GM12878 (cell line): ENCODE measurements around the gene HPCA. TPM values are rescaled to one million over a fixed set of nuclear protein-coding genes. Genes with fewer than 3 reads are reported as not detected.

Source experiments
- ATAC-seq: fragments of 200-7000 bp; cut with Tn5 transposase; 3 replicates; pipeline ENCODE4 v1.9.1; 2020; ENCODE audit warnings: mild to moderate bottlenecking, moderate library complexity
- BruUV-seq: library from RNA; stranded (reverse); fragments of 400-500 nt; replicated peaks from 2 replicates; lab custom pipeline; 2021; lab: Mats Ljungman, UMichigan
- CTCF ChIA-PET: fragments of 300-600 bp; sonication (Branson Sonifier 250); formaldehyde crosslinking; extraction: SDS; loops from one replicate; lab custom pipeline; 2021; ENCODE audit warnings: inconsistent platforms; lab: Yijun Ruan, JAX
- POLR2A ChIA-PET: fragments of 350-600 bp; formaldehyde crosslinking; extraction: SDS; loops from one replicate; lab custom pipeline; 2021; ENCODE audit warnings: inconsistent platforms; lab: Charles Lee
- RAD21 ChIA-PET: fragments of 300-600 bp; sonication (Branson Sonifier 250); formaldehyde crosslinking; loops from one replicate; lab custom pipeline; 2023; ENCODE audit warnings: antibody characterized with exemption; ENCODE audit not compliant: unreplicated experiment; lab: Charles Lee
- SMC1A ChIA-PET: fragments of 300-600 bp; sonication (Branson Sonifier 250); formaldehyde crosslinking; loops from one replicate; lab custom pipeline; 2023; ENCODE audit not compliant: unreplicated experiment, uncharacterized antibody; lab: Charles Lee
- DNase-seq: peaks from one replicate; pipeline ENCODE4 v3.0.0-alpha.2; 2011; ENCODE audit warnings: low read depth, low spot score
- FAIRE-seq: peaks from 3 replicates; lab custom pipeline; 2011; peaks lifted over from hg19 to GRCh38; lab: Jason Lieb, UNC
- H2AFZ ChIP-seq: 2 replicates; pipeline ENCODE4 v1.6.0; 2011; ENCODE audit warnings: low read depth, low read length, control low read depth; ENCODE audit not compliant: control insufficient read depth
- H3K27ac ChIP-seq: 2 replicates; pipeline ENCODE4 v1.5.1; 2011; ENCODE audit warnings: control low read depth; ENCODE audit not compliant: control insufficient read depth, insufficient read depth
- H3K27me3 ChIP-seq, 2 experiments: replicated peaks in 1 of 2; 2 replicates each; pipeline versions ENCODE4 v1.6.0 to v1.6.1; 2011; ENCODE audit warnings: low read length in 1 of 2; ENCODE audit not compliant: control insufficient read depth in 2 of 2, insufficient read depth in 2 of 2
- H3K36me3 ChIP-seq, 2 experiments: 2 replicates each; pipeline ENCODE4 v1.5.1; 2011; ENCODE audit warnings: low read length in 1 of 2; ENCODE audit not compliant: control insufficient read depth in 2 of 2, insufficient read depth in 2 of 2
- H3K4me1 ChIP-seq: 2 replicates; pipeline ENCODE4 v1.6.1; 2011; ENCODE audit warnings: mild to moderate bottlenecking, low read length, moderate library complexity, mixed read lengths; ENCODE audit not compliant: control insufficient read depth, insufficient read depth
- H3K4me2 ChIP-seq: 2 replicates; pipeline ENCODE4 v1.6.0; 2011; ENCODE audit warnings: control low read depth; ENCODE audit not compliant: control insufficient read depth, insufficient read depth
- H3K4me3 ChIP-seq: fragments of 200-600 bp; sonication (generic); 2 replicates; pipeline ENCODE4 v1.5.1; 2016
- H3K79me2 ChIP-seq: 2 replicates; pipeline ENCODE4 v1.6.0; 2011; ENCODE audit warnings: low read length; ENCODE audit not compliant: control insufficient read depth, insufficient read depth
- H3K9ac ChIP-seq: 2 replicates; pipeline ENCODE4 v1.8.0; 2011; ENCODE audit warnings: low read length, control low read depth, mixed read lengths; ENCODE audit not compliant: control insufficient read depth, insufficient read depth
- H3K9me3 ChIP-seq: replicated peaks from 3 replicates; pipeline ENCODE4 v1.5.1; 2011; ENCODE audit warnings: mild to moderate bottlenecking, low read length; ENCODE audit not compliant: control insufficient read depth, insufficient read depth
- H4K20me1 ChIP-seq: 2 replicates; pipeline ENCODE4 v1.6.0; 2011; ENCODE audit not compliant: control insufficient read depth, insufficient read depth
- EZH2 ChIP-seq: IDR thresholded peaks from 2 replicates; pipeline ENCODE4 v1.6.1; 2012; ENCODE audit warnings: low read depth, mild to moderate bottlenecking, control low read depth, inconsistent platforms, low read length, borderline replicate concordance; ENCODE audit not compliant: control insufficient read depth
- HDAC2 ChIP-seq: fragments of 200-600 bp; sonication (generic); IDR thresholded peaks from 2 replicates; pipeline ENCODE4 v1.6.1; 2017
- IKZF1 ChIP-seq: fragments of 450-650 bp; conservative IDR thresholded peaks from 2 replicates; pipeline ENCODE4 v1.6.1; 2017; ENCODE audit warnings: antibody characterized with exemption, mild to moderate bottlenecking
- IRF4 ChIP-seq: IDR thresholded peaks from 2 replicates; pipeline ENCODE4 v1.6.1; 2011; ENCODE audit warnings: low read depth, low read length
- POU2F2 ChIP-seq: IDR thresholded peaks from 3 replicates; pipeline ENCODE4 v1.6.1; 2011; ENCODE audit warnings: low read depth, mild to moderate bottlenecking, low read length, borderline replicate concordance
- RCOR1 ChIP-seq: conservative IDR thresholded peaks from 2 replicates; pipeline ENCODE4 v1.6.1; 2012; ENCODE audit warnings: low read depth, low read length, improper control_type of control experiment
- SIN3A ChIP-seq: IDR thresholded peaks from 2 replicates; pipeline ENCODE4 v1.6.1; 2012; ENCODE audit warnings: low read depth, low read length, improper control_type of control experiment
- SMC3 ChIP-seq: IDR thresholded peaks from 2 replicates; pipeline ENCODE4 v1.6.1; 2011; ENCODE audit warnings: low read length, improper control_type of control experiment, borderline replicate concordance
- TARDBP ChIP-seq: IDR thresholded peaks from 2 replicates; pipeline ENCODE4 v1.6.1; 2016; ENCODE audit warnings: borderline replicate concordance
- ZBED1 ChIP-seq: IDR thresholded peaks from 2 replicates; pipeline ENCODE4 v1.6.1; 2016; ENCODE audit warnings: borderline replicate concordance
- ZBTB40 ChIP-seq: fragments of 450-650 bp; IDR thresholded peaks from 2 replicates; pipeline ENCODE4 v1.6.1; 2016; ENCODE audit warnings: mild to moderate bottlenecking, moderate library complexity, borderline replicate concordance
- ZNF384 ChIP-seq: IDR thresholded peaks from 2 replicates; pipeline ENCODE4 v1.6.1; 2012; ENCODE audit warnings: low read depth, mild to moderate bottlenecking, low read length, improper control_type of control experiment, borderline replicate concordance
- WGBS: methylation state at CpG from one replicate; pipeline ENCODE4 v1.1.6; 2016; ENCODE audit warnings: low lambda C conversion rate; ENCODE audit not compliant: insufficient replicate concordance, insufficient coverage; ENCODE audit errors: missing lambda C conversion rate; 5-methylcytosine and 5-hydroxymethylcytosine counted together
- in situ Hi-C: fragments of 300-500 bp; cut with MboI; formaldehyde crosslinking; loops from 9 replicates; pipeline ENCODE4 v1.14.3; 2018; ENCODE audit warnings: mixed read lengths
- intact Hi-C: fragments of 100-400 bp; cut with micrococcal nuclease; formaldehyde crosslinking; loops from one replicate; pipeline ENCODE4 v1.14.2; 2022; ENCODE audit not compliant: unreplicated experiment
- polyA plus RNA-seq, 11 experiments: library from polyadenylated mRNA; depleted of rRNA in 4 of 11; unstranded in 6 of 11; stranded (reverse) in 5 of 11; fragments of >200 nt; fragmentation: Nextera tagmentation in 4 of 11; fragmentation: Illumina TruSeq in 1 of 11; extraction: Ambion mirVana in 4 of 11; extraction: Trizol in 1 of 11; gene quantifications; 1 replicate in 1 of 11; 2 replicates in 10 of 11; pipeline versions ENCODE4 v1.2.1 to v1.2.3, GENCODE V29; 2011 to 2016; ENCODE audit warnings: inconsistent platforms in 2 of 11, missing spikeins in 2 of 11, low read depth in 1 of 11
- total RNA-seq, 4 experiments: library from RNA; depleted of rRNA in 3 of 4; stranded (reverse); fragments of >200 nt in 3 of 4; fragmentation: Illumina TruSeq in 1 of 4; extraction: Trizol in 1 of 4; gene quantifications; 2 replicates each; pipeline versions ENCODE4 v1.2.1 to v1.2.3, GENCODE V29; 2013 to 2021
- TF ChIP-seq, protein P1 (sequence below): fragments of 450-650 bp; IDR thresholded peaks from 2 replicates; pipeline ENCODE4 v1.6.1; 2017; ENCODE audit warnings: mild to moderate bottlenecking, moderate library complexity
- TF ChIP-seq, protein P2 (sequence below): fragments of 450-650 bp; IDR thresholded peaks from 2 replicates; pipeline ENCODE4 v1.6.1; 2017; ENCODE audit warnings: antibody characterized with exemption, mild to moderate bottlenecking, moderate library complexity

HPCA gene
- total and polyA plus RNA-seq, 10 of the 15 experiments (the other 5 are each of a cell fraction or from before 2014, with no cell fraction given): 0.11 TPM; not detected in 9

GRCh38 chr1:32894019-32894600 lies 7.8 kb downstream of the HPCA start:
- Histone ChIP-seq H3K36me3 (no peaks in the 10 kb centered on the region), H3K27me3 (peaks cover 8 to 16% of the 10 kb centered on the region in 2 experiments), H3K9ac (no peak overlapping the region), H3K27ac (no peak overlapping the region), H3K4me3 (no peak overlapping the region), H3K4me1 (no peaks in the 10 kb centered on the region), H3K9me3 (no peaks in the 10 kb centered on the region; the same call in 2 of the 3 replicates), H3K4me2 (no peak overlapping the region), H4K20me1 (no peaks in the 10 kb centered on the region), H2AFZ (no peak overlapping the region), H3K79me2 (no peaks in the 10 kb centered on the region)
- WGBS: 55% methylated on average over 7 of the region's 8 CpGs
- ChIA-PET POLR2A (no interaction called here), RAD21 (no interaction called here), CTCF (interaction anchor here (6.5 kb wide), 1 partner anchor 18 kb away, joined by 36 read pairs; no protein-coding TSS in a partner anchor), SMC1A (no interaction called here)
- DNase-seq (no peak), ATAC-seq (no peak), FAIRE-seq (no peak)
- in situ Hi-C loops: no loop called here
- BruUV-seq: no TSS peak
- intact Hi-C loops: no loop called here
- TF ChIP-seq RCOR1 (no peak), SIN3A (no peak), HDAC2 (no peak), ZNF384 (no peak), ZBTB40 (no peak), IKZF1 (no peak), TARDBP (no peak), SMC3 (no peak), ZBED1 (no peak), IRF4 (no peak), POU2F2 (no peak), EZH2 (no peak)
- TF ChIP-seq, protein P1, sequence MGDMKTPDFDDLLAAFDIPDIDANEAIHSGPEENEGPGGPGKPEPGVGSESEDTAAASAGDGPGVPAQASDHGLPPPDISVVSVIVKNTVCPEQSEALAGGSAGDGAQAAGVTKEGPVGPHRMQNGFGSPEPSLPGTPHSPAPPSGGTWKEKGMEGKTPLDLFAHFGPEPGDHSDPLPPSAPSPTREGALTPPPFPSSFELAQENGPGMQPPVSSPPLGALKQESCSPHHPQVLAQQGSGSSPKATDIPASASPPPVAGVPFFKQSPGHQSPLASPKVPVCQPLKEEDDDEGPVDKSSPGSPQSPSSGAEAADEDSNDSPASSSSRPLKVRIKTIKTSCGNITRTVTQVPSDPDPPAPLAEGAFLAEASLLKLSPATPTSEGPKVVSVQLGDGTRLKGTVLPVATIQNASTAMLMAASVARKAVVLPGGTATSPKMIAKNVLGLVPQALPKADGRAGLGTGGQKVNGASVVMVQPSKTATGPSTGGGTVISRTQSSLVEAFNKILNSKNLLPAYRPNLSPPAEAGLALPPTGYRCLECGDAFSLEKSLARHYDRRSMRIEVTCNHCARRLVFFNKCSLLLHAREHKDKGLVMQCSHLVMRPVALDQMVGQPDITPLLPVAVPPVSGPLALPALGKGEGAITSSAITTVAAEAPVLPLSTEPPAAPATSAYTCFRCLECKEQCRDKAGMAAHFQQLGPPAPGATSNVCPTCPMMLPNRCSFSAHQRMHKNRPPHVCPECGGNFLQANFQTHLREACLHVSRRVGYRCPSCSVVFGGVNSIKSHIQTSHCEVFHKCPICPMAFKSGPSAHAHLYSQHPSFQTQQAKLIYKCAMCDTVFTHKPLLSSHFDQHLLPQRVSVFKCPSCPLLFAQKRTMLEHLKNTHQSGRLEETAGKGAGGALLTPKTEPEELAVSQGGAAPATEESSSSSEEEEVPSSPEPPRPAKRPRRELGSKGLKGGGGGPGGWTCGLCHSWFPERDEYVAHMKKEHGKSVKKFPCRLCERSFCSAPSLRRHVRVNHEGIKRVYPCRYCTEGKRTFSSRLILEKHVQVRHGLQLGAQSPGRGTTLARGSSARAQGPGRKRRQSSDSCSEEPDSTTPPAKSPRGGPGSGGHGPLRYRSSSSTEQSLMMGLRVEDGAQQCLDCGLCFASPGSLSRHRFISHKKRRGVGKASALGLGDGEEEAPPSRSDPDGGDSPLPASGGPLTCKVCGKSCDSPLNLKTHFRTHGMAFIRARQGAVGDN: no peak
- TF ChIP-seq, protein P2, sequence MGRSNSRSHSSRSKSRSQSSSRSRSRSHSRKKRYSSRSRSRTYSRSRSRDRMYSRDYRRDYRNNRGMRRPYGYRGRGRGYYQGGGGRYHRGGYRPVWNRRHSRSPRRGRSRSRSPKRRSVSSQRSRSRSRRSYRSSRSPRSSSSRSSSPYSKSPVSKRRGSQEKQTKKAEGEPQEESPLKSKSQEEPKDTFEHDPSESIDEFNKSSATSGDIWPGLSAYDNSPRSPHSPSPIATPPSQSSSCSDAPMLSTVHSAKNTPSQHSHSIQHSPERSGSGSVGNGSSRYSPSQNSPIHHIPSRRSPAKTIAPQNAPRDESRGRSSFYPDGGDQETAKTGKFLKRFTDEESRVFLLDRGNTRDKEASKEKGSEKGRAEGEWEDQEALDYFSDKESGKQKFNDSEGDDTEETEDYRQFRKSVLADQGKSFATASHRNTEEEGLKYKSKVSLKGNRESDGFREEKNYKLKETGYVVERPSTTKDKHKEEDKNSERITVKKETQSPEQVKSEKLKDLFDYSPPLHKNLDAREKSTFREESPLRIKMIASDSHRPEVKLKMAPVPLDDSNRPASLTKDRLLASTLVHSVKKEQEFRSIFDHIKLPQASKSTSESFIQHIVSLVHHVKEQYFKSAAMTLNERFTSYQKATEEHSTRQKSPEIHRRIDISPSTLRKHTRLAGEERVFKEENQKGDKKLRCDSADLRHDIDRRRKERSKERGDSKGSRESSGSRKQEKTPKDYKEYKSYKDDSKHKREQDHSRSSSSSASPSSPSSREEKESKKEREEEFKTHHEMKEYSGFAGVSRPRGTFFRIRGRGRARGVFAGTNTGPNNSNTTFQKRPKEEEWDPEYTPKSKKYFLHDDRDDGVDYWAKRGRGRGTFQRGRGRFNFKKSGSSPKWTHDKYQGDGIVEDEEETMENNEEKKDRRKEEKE: no peak
